Measurements from ENCODE around the gene ITPA.

The ITPA gene

DNA sequence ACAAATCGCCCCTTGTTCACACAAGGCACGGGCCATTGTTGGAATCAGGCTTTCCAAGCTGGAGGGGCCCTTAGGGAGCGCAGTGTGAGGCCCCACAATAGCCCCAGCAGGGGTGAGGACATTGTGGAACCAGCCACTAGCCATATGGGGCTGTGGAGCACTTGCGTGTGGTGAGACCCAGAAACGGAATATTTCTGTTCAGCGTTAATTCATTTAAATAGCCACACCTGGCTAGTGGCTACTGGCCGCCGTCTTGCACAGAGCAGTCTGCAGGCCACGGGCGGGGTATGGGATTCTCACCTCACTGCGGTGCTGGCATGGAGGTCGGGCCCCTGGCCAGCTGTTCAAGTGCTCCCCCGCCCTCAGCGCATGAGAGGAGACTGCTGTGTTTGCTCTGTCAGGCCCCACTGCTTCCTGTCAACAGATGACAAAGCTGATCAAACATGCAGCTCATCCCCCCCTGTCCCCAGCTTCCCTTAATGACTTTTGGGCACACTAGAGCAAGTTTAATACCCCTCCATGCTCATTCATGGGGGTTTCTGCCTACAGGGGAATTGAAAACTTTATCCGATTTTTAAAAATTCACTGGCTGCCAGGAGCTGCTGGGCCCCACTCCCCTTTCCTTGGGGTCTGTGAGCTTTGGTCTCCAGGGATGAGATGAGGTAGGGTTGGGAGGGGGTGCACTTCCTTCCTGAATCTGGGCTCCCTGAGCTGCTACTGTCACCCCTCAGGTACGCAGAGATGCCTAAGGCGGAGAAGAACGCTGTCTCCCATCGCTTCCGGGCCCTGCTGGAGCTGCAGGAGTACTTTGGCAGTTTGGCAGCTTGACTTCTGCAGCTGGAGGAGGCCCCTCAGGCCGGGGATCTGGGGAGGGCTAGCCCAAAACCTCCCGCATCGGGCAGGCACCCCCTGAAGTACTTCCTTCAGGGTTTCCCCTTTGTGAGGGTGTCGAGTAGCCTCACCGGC is 13.6 kb downstream of the ITPA start:
- no peak for DNase-seq (ENCODE audit: low read depth)
- no peak overlapping the region for H3K4me3 ChIP-seq (ENCODE audit: low read depth, low read length)
- no peak for TF ChIP-seq CTCF (IDR thresholded peaks at IDR 0.05; ENCODE audit: low read depth, low read length, missing control alignments)

GRCh38 chr20:3223651-3223993 is 14.3 kb downstream of the ITPA start:
- TF ChIP-seq CTCF (IDR thresholded peaks at IDR 0.05; ENCODE audit: low read depth, low read length, missing control alignments), result no peak
- H3K4me3 ChIP-seq (ENCODE audit: low read depth, low read length), result no peak overlapping the region
- DNase-seq (ENCODE audit: low read depth), result no peak

GRCh38 chr20:3223994-3224680 is 14.8 kb downstream of the ITPA start:
- no peak for DNase-seq (ENCODE audit: low read depth)
- TF ChIP-seq CTCF (IDR thresholded peaks at IDR 0.05; ENCODE audit: low read depth, low read length, missing control alignments), result no peak
- H3K4me3 ChIP-seq (ENCODE audit: low read depth, low read length), result no peak overlapping the region

DNA sequence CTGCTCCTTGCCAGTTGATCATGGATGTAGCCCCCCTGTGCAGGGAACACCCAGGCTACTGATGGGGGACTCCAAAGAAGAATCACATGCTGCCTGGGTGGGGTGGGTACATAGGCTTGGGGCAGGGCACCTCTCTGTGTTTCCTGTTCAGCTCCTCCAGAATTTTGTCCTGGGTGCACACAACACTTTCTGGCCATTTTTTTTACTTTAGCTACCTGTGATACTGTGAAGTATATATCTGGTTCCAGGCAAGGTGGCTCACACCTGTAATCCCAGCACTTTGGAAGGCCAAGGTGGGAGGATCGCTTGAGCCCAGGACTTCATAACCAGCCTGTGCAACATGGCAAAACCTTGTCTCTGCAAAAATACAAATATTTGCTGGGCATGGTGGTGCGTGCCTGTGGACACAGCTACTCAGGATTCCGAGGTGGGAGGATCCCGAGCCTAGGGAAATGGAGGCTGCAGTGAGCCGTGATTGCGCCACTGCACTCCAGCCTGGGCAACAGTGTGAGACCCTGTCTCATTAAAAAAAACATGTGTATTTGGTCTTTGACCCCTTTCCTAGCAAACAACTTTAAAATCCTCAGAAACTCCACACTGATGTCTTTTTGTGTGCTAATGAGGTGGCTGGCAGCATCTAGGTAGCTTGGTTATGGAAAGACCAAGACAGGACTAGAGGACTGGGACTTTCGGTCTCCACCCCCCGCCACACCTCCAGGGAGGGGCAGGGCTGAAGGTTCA is 15.6 kb downstream of the ITPA start:
- H3K4me3 ChIP-seq (ENCODE audit: low read depth, low read length), result no peak overlapping the region
- no peak for DNase-seq (ENCODE audit: low read depth)
- TF ChIP-seq CTCF (IDR thresholded peaks at IDR 0.05; ENCODE audit: low read depth, low read length, missing control alignments), result no peak

GRCh38 chr20:3226093-3226492 is 16.8 kb downstream of the ITPA start:
- H3K4me3 ChIP-seq (ENCODE audit: low read depth, low read length), result no peak overlapping the region
- no peak for DNase-seq (ENCODE audit: low read depth)
- no peak for TF ChIP-seq CTCF (IDR thresholded peaks at IDR 0.05; ENCODE audit: low read depth, low read length, missing control alignments)

- TF ChIP-seq CTCF (IDR thresholded peaks at IDR 0.05; ENCODE audit: low read depth, low read length, missing control alignments), result no peak
- no peak for DNase-seq (ENCODE audit: low read depth)
- H3K4me3 ChIP-seq (ENCODE audit: low read depth, low read length), result no peak overlapping the region
Observed at GRCh38 chr20:3226864-3227263, 17.6 kb downstream of the ITPA start.
